Measurements from ENCODE around the gene CBX8. TPM values are rescaled to one million over a fixed set of nuclear protein-coding genes. Genes with fewer than 3 reads are reported as not detected.
A peak's percentile ranks its signal among the peaks of the same experiment; 100 is the strongest.
"Not testable (repeated sequence)": the region's sequence is repeated elsewhere in the genome, so short reads cannot be mapped to it uniquely, and the experiment has no call there.

CBX8 gene
- total and polyA plus RNA-seq, 5 experiments from 2014 or later: 0.13 to 2.4 (median 1.4) TPM

GRCh38 chr17:79779661-79780365 is 17.1 kb downstream of the CBX8 start:
- ATAC-seq (no peak), DNase-seq (no peak)
- POLR2A ChIA-PET: interaction anchor here (1.9 to 2.1 kb wide), 2 partner anchors 17 to 60 kb away, joined by 9 to 15 read pairs; partner anchors contain the start of genes CBX4 and CBX8
- peaks cover 0 to 1% (median 0%) of the 10 kb centered on the region in 9 donors for H3K9me3 Mint-ChIP-seq
- no peaks in the 10 kb centered on the region for H3K36me3 Mint-ChIP-seq
- H3K27me3 Mint-ChIP-seq: peaks cover 24 to 70% (median 41%) of the 10 kb centered on the region in 5 donors
- H3K4me3 Mint-ChIP-seq: peak overlapping the region; percentile 25 to 96 (median 71)
- peaks cover 34 to 53% (median 44%) of the 10 kb centered on the region in 4 donors for H3K4me1 Mint-ChIP-seq
- peak overlapping the region in 1 of 10 donors; percentile 35 for H3K27ac Mint-ChIP-seq

DNA sequence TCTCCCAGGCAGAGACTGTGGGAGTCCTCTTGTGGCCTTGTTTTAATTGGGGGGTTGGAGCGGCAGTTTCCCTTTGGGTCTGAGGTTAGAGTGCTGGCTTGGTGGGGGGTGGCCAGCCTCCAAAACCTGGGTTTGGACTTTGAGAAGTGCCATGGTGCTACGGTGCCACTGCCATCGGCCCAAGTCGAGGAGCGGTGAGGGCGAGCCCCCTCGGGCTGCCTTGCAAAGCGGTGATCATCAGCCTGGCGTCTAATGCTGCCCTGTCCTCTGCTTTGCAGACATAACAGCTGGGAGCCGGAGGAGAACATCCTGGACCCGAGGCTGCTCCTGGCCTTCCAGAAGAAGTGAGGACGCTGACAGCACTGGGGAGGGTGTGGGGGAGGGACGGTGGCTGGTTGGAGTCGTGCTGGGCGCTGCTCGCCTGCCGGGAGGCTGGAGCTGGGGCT is 17.8 kb downstream of the CBX8 start:
- Mint-ChIP-seq H3K36me3 (no peaks in the 10 kb centered on the region), H3K27me3 (peaks cover 24 to 77% (median 44%) of the 10 kb centered on the region in 5 donors), H3K4me1 (peaks cover 34 to 53% (median 44%) of the 10 kb centered on the region in 4 donors), H3K4me3 (peak overlapping the region; percentile 79 to 96 (median 89)), H3K9me3 (peaks cover 0 to 1% (median 0%) of the 10 kb centered on the region in 9 donors), H3K27ac (peak overlapping the region in 5 of 10 donors; percentile 52 to 84 (median 67))
- POLR2A ChIA-PET: interaction anchor here (0.6 to 2.1 kb wide), 7 partner anchors 12 to 64 kb away, joined by 3 to 15 read pairs (median 3); partner anchors contain the start of genes CBX4 and CBX8
- ATAC-seq (no peak), DNase-seq (no peak)

DNA sequence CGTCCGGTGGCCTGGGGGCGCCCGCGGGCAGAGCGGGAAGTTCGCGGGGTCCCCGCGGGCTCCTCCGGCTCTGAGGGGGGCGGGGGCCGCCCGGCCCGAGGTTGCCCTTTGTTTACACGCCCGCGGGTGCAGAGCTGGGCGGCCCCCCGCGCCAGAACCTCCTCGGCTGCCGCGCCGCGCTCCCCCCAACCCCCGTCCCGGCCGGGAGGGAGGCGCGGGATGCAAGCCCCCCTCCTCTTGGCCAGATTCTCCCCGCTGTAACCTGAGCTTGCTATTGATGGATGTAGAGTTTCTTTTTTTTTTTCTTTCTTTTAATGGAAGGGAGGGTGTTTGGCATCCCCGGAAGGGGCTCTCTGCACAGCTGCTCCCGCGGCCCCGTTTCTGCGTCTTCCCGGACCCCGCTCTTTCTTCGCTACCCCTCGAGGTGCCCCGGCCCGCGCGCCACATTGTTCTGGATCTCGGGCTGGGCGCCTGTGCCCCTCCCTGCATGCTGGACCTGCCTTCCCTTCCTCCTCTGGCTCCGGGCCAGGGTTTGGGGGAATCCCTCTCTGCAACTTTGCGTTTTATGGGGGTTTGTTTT is 18.3 kb downstream of the CBX8 start:
- H3K36me3 Mint-ChIP-seq: no peaks in the 10 kb centered on the region
- H3K4me1 Mint-ChIP-seq: peaks cover 34 to 53% (median 44%) of the 10 kb centered on the region in 4 donors
- DNase-seq: peak in 1 of 10 donors; percentile 43
- ATAC-seq: peak; percentile 19 to 38
- peak overlapping the region; percentile 79 to 96 (median 89) for H3K4me3 Mint-ChIP-seq
- peak overlapping the region in 7 of 10 donors; percentile 23 to 84 (median 67) for H3K27ac Mint-ChIP-seq
- H3K27me3 Mint-ChIP-seq: peaks cover 27 to 82% (median 47%) of the 10 kb centered on the region in 5 donors
- peaks cover 0 to 1% (median 0%) of the 10 kb centered on the region in 9 donors for H3K9me3 Mint-ChIP-seq
- POLR2A ChIA-PET: interaction anchor here (0.6 to 2.1 kb wide), 8 partner anchors 12 to 64 kb away, joined by 3 to 15 read pairs (median 3); partner anchors contain the start of genes CBX4 and CBX8

DNA sequence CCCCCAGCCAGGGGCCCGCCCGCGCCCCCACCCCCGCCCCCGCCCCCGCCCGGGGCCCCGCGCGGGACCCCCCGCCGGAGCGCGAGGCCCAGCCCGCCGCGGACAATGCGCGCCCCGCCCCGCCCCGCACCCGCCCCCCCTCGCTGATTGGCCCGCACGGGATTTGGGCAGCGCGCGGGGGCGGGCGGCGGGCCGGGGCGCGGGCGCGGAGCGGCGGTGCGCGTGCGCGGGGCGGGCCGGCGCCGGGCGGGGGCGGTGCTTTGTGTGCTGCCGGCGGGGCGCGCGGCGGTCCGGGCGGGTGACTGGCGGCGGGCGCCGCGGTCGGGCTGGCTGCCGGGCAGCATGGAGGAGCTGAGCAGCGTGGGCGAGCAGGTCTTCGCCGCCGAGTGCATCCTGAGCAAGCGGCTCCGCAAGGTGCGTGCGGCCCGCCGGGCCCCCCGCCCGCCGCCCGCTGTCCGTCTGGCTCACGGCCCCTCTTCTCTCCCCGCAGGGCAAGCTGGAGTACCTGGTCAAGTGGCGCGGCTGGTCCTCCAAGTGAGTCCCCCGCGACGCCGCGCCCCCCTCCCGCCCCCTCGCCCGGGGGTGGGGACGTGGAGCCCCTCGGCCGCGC is 18.9 kb downstream of the CBX8 start, which contains the start of gene CBX2:
Gene CBX2 (plus strand): TSS at position 255 of the 610 bp plus-strand sequence. CDS start 88 bp downstream, at position 343.
- Mint-ChIP-seq H3K4me1 (peaks cover 34 to 52% (median 44%) of the 10 kb centered on the region in 4 donors), H3K27me3 (peaks cover 26 to 82% (median 46%) of the 10 kb centered on the region in 5 donors), H3K27ac (peak within 1 kb of the TSS in 7 of 10 donors; percentile 23 to 84 (median 67)), H3K36me3 (no peaks in the 10 kb centered on the region), H3K4me3 (peak within 1 kb of the TSS; percentile 79 to 96 (median 89)), H3K9me3 (peaks cover 0 to 1% (median 0%) of the 10 kb centered on the region in 9 donors)
- peak; percentile 58 to 86 (median 75) for DNase-seq
- POLR2A ChIA-PET: interaction anchor here (0.7 to 2.1 kb wide), 8 partner anchors 19 to 65 kb away, joined by 3 to 15 read pairs (median 4); partner anchors contain the start of genes CBX4 and CBX8
- ATAC-seq: peak; percentile 77 to 82

DNA sequence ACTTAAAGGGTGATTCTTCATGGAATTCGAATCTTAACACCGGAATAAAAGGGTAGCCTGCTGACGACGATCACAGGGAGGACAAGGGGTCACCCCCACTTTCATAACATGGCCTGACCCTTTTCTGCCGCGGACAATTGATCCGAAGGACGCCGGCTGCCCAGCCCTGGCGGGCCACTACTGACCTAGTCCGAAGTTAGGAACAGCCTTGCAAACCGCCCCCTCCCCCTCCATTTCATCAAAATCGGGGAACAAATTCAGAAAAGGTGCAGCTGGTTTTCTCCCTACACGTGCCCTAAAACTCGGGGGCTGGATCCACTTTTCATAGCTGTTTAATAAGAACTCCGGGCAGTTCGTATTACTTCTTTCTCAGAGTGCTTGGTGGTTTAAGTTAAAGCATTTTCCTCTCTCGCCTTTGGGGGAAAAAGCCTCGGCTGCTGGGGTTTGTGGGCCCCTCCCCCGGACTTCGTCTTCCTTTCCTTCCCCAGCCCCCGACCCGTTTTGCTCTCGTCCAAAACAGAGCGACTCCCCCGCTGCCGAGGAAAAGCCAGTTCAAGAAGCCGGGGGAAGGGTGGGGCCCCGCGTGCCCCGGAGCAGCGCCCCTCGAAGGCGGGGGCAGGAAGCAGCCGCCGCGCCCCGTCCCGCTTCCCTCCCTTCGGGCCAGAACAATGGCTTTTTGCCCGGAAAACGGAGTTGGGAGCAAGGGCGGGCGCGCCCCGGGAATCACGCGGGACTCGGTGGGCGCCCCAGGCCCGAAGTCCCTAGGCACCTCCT is 19.6 kb downstream of the CBX8 start:
- ATAC-seq: peak; percentile 31 to 59
- H3K4me3 Mint-ChIP-seq: peak overlapping the region; percentile 61 to 86 (median 72)
- no peaks in the 10 kb centered on the region for H3K36me3 Mint-ChIP-seq
- peaks cover 19 to 81% (median 46%) of the 10 kb centered on the region in 5 donors for H3K27me3 Mint-ChIP-seq
- peaks cover 29 to 46% (median 39%) of the 10 kb centered on the region in 4 donors for H3K4me1 Mint-ChIP-seq
- H3K27ac Mint-ChIP-seq: peak overlapping the region in 1 of 10 donors; percentile 43
- peak in 4 of 10 donors; percentile 39 to 45 (median 43) for DNase-seq
- H3K9me3 Mint-ChIP-seq: peaks cover 0 to 1% (median 0%) of the 10 kb centered on the region in 9 donors
- POLR2A ChIA-PET: interaction anchor here (0.6 to 2.1 kb wide), 4 partner anchors 19 to 63 kb away, joined by 3 to 15 read pairs (median 6); partner anchors contain the start of genes CBX4 and CBX8

GRCh38 chr17:79776376-79777119 is 20.3 kb downstream of the CBX8 start:
- DNase-seq (no peak), ATAC-seq (no peak)
- Mint-ChIP-seq H3K4me1 (peaks cover 25 to 38% (median 33%) of the 10 kb centered on the region in 4 donors), H3K27me3 (peaks cover 15 to 74% (median 49%) of the 10 kb centered on the region in 5 donors), H3K4me3 (peak overlapping the region; percentile 61 to 86 (median 72)), H3K27ac (peak overlapping the region in 1 of 10 donors; percentile 32), H3K9me3 (peaks cover 0 to 1% (median 0%) of the 10 kb centered on the region in 9 donors), H3K36me3 (no peaks in the 10 kb centered on the region)
- POLR2A ChIA-PET: interaction anchor here (0.6 to 1.5 kb wide), 4 partner anchors 19 to 61 kb away, joined by 3 to 4 read pairs (median 3); no protein-coding TSS in a partner anchor

DNA sequence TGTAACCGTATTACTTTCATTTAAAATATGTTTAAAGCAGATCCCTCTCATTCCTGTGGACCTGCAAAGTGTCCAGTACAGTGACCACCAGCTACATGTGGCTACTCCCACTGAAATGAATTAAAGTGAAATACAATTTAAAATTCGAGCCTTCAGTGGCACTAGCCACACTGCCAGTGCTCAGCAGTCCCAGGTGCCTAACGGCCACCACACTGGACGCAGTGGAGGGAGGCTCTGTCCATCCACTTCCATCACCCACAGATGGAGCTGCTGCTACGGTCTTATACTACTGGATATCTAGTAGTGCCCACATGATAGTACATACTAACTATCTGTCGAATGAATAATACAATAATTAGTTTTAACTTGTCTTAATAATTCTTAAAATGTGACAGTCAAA is 21.2 kb downstream of the CBX8 start:
- Mint-ChIP-seq H3K36me3 (no peaks in the 10 kb centered on the region), H3K9me3 (peaks cover 0 to 1% (median 0%) of the 10 kb centered on the region in 9 donors), H3K4me3 (no peak overlapping the region), H3K27me3 (peaks cover 15 to 68% (median 46%) of the 10 kb centered on the region in 5 donors), H3K27ac (no peak overlapping the region), H3K4me1 (peaks cover 18 to 29% (median 24%) of the 10 kb centered on the region in 4 donors)
- ATAC-seq (no peak), DNase-seq (no peak)
- POLR2A ChIA-PET: interaction anchor here (1.2 to 1.4 kb wide), 2 partner anchors 23 to 28 kb away, joined by 3 read pairs; no protein-coding TSS in a partner anchor

DNA sequence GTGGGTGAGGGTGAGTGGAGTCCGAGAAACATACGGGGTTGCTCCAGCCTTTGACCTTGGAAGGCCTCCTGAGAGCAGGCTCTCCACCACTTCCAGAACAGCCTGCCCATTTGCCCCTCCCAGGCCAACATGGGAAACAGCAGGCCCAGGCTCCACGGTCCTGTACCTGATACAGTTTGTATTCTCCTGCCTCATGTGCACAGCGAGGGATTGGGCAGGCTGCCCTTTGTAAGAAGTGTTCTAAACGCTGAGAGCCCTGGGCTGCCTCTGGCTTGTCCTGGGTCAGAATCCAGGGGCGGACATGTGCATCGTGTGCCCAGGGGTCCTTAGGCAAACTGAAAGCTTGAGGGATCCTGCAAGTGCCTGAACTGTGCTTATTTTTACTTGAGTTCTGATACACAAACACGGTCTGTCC is 22.3 kb downstream of the CBX8 start:
- peaks cover 17 to 71% (median 41%) of the 10 kb centered on the region in 5 donors for H3K27me3 Mint-ChIP-seq

DNA sequence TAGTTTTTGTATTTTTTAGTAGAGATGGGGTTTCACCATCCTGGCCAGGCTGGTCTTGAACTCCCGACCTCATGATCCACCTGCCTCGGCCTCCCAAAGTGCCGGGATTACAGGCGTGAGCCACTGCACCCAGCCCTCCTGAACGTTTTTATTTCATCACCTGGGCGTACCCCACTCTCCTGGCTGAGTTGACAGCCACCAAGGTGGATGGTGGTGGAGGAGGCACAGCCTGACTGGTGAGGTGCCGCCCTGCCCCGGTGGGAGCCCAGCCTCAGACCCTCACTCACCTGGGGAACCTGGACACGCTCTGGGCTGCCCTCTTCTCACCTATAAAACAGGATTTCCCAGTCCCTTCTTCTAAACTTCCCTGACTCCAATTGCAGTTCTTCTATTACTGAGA is 24.2 kb downstream of the CBX8 start:
- H3K9me3 Mint-ChIP-seq, ATAC-seq, H3K4me3 Mint-ChIP-seq, H3K36me3 Mint-ChIP-seq, DNase-seq, POLR2A ChIA-PET, H3K27ac Mint-ChIP-seq: not testable (repeated sequence)
- peaks cover 13 to 71% (median 45%) of the 10 kb centered on the region in 5 donors for H3K27me3 Mint-ChIP-seq
- peaks cover 0 to 10% (median 8%) of the 10 kb centered on the region in 4 donors for H3K4me1 Mint-ChIP-seq

More for the DNA sequence above, 22.3 kb downstream of the CBX8 start:
- peaks cover 0 to 1% (median 0%) of the 10 kb centered on the region in 9 donors for H3K9me3 Mint-ChIP-seq
- no peaks in the 10 kb centered on the region for H3K36me3 Mint-ChIP-seq
- H3K27ac Mint-ChIP-seq: no peak overlapping the region
- no peak for ATAC-seq
- no peak overlapping the region for H3K4me3 Mint-ChIP-seq
- DNase-seq: no peak
- peaks cover 9 to 21% (median 15%) of the 10 kb centered on the region in 4 donors for H3K4me1 Mint-ChIP-seq
- POLR2A ChIA-PET: interaction anchor here (1.5 kb wide), 1 partner anchor 34 kb away, joined by 4 read pairs; no protein-coding TSS in a partner anchor

DNA sequence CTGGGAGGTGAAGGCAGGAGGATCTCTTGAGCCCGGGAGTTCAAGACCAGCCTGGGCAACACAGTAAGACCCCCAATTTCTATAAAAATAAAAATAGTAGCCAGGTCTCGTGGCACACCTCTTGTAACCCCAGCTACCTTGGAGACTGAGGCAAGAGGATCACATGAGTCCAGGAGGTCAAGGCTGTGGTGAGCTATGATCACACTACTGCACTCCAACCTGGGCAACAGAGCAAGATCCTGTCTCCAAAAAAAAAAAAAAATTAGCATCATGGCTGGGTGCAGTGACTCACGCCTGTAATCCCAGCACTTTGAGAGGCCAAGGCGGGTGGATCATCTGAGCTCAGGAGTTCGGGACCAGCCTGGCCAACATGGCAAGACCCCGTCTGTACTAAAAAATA is 25.6 kb downstream of the CBX8 start:
- POLR2A ChIA-PET: interaction anchor here (1.3 kb wide), 1 partner anchor 70 kb away, joined by 3 read pairs; no protein-coding TSS in a partner anchor
- H3K27me3 Mint-ChIP-seq: peaks cover 8 to 67% (median 39%) of the 10 kb centered on the region in 5 donors
- no peak for ATAC-seq

More for the DNA sequence above, 25.6 kb downstream of the CBX8 start:
- H3K36me3 Mint-ChIP-seq: no peaks in the 10 kb centered on the region
- DNase-seq: no peak
- peaks cover 0 to 1% (median 0%) of the 10 kb centered on the region in 4 donors for H3K4me1 Mint-ChIP-seq
- H3K9me3 Mint-ChIP-seq: no peaks in the 10 kb centered on the region
- no peak overlapping the region for H3K27ac Mint-ChIP-seq
- no peak overlapping the region for H3K4me3 Mint-ChIP-seq

All from naive thymus-derived CD8-positive, alpha-beta T cell (primary cell).